HCT116 (cell line): ENCODE results near the gene WDR33. TPM values are rescaled to one million over a fixed set of nuclear protein-coding genes. Genes with fewer than 3 reads are reported as not detected.
"Not testable (repeated sequence)": the region's sequence is repeated elsewhere in the genome, so short reads cannot be mapped to it uniquely, and the experiment has no call there.

Experiments used
- ATAC-seq: fragments of 200-7000 bp; cut with Tn5 transposase; 2 replicates; pipeline ENCODE4 v1.9.1; 2020; ENCODE audit warnings: mild to moderate bottlenecking, moderate library complexity
- BruUV-seq: library from RNA; stranded (reverse); fragments of 400-500 nt; replicated peaks from 2 replicates; lab custom pipeline; 2021; lab: Mats Ljungman, UMichigan
- CTCF ChIA-PET: fragments of 300-600 bp; sonication (Branson Sonifier 250); formaldehyde crosslinking; loops from one replicate; lab custom pipeline; 2021; ENCODE audit warnings: antibody characterized with exemption; lab: Charles Lee
- POLR2A ChIA-PET: fragments of 300-600, 350-600 bp; sonication (Branson Sonifier 250); formaldehyde crosslinking; loops from one replicate; lab custom pipeline; 2021; ENCODE audit warnings: antibody characterized with exemption; lab: Charles Lee
- RAD21 ChIA-PET, 2 experiments: fragments of 300-600 bp; sonication (Branson Sonifier 250); formaldehyde crosslinking; loops; one replicate each; lab custom pipeline; 2023; ENCODE audit warnings: low total read pairs in 2 of 2; ENCODE audit not compliant: uncharacterized antibody in 2 of 2, unreplicated experiment in 2 of 2, low non-redundant PET in 1 of 2; lab: Charles Lee
- DNase-seq: peaks from one replicate; pipeline ENCODE4 v3.0.0-alpha.2; 2010; ENCODE audit warnings: low read depth, low spot score
- H2AFZ ChIP-seq: fragments of 200-600 bp; shearing (Covaris generic), sonication (generic); 2 replicates; pipeline ENCODE4 v1.6.1; 2017; ENCODE audit warnings: low read depth, mixed run types, mixed read lengths, antibody characterized with exemption, low read length; ENCODE audit not compliant: poor library complexity, severe bottlenecking
- H3K27ac ChIP-seq: 2 replicates; pipeline ENCODE4 v1.5.1; 2012; ENCODE audit warnings: low read depth, low read length
- H3K27me3 ChIP-seq: fragments of 200-600 bp; sonication (generic); 2 replicates; pipeline ENCODE4 v1.6.1; 2016; ENCODE audit warnings: mixed run types, low read length, mixed read lengths; ENCODE audit not compliant: insufficient read depth
- H3K36me3 ChIP-seq, 2 experiments: fragments of 200-500 bp in 1 of 2; fragments of 200-600 bp in 1 of 2; sonication (Bioruptor generic) in 1 of 2; sonication (generic) in 1 of 2; 2 replicates each; pipeline versions ENCODE4 v1.5.1 to v1.6.1; 2014 to 2016; ENCODE audit warnings: low read length in 2 of 2, inconsistent platforms in 1 of 2, mixed read lengths in 1 of 2, mixed run types in 1 of 2; ENCODE audit not compliant: insufficient read depth in 2 of 2, control insufficient read depth in 1 of 2
- H3K4me1 ChIP-seq, 2 experiments: fragments of 200-600 bp in 1 of 2; sonication (generic) in 1 of 2; 2 replicates each; pipeline versions ENCODE4 v1.5.1 to v1.6.1; 2012 to 2017; ENCODE audit warnings: low read length in 2 of 2, inconsistent platforms in 1 of 2, mild to moderate bottlenecking in 1 of 2, mixed read lengths in 1 of 2, mixed run types in 1 of 2, moderate library complexity in 1 of 2; ENCODE audit not compliant: insufficient read depth in 2 of 2, control insufficient read depth in 1 of 2
- H3K4me2 ChIP-seq: fragments of 200-600 bp; sonication (generic); 2 replicates; pipeline ENCODE4 v1.6.1; 2017; ENCODE audit warnings: mixed run types, low read length, mixed read lengths
- H3K4me3 ChIP-seq, 2 experiments: fragments of 200-600 bp in 1 of 2; sonication (generic) in 1 of 2; replicated peaks in 1 of 2; 2 replicates each; pipeline ENCODE4 v1.5.1; 2011 to 2016; ENCODE audit warnings: low read length in 2 of 2, control low read depth in 1 of 2, low read depth in 1 of 2, mild to moderate bottlenecking in 1 of 2, mixed read lengths in 1 of 2, mixed run types in 1 of 2
- H3K79me2 ChIP-seq: fragments of 200-600 bp; sonication (generic); 2 replicates; pipeline ENCODE4 v1.6.1; 2017; ENCODE audit warnings: mild to moderate bottlenecking, mixed run types, low read length, moderate library complexity, mixed read lengths; ENCODE audit not compliant: insufficient read depth
- H3K9ac ChIP-seq: fragments of 200-600 bp; sonication (generic); 2 replicates; pipeline ENCODE4 v1.6.1; 2016; ENCODE audit warnings: low read length, mixed read lengths
- H3K9me2 ChIP-seq: fragments of 200-600 bp; sonication (generic), shearing (Covaris generic); 2 replicates; pipeline ENCODE4 v1.6.1; 2017; ENCODE audit warnings: mixed run types, mild to moderate bottlenecking, moderate library complexity; ENCODE audit not compliant: insufficient read depth
- H3K9me3 ChIP-seq, 2 experiments: fragments of 200-500 bp in 1 of 2; fragments of 200-600 bp in 1 of 2; sonication (Bioruptor generic) in 1 of 2; sonication (generic) in 1 of 2; 2 replicates each; pipeline ENCODE4 v1.6.1; 2014 to 2017; ENCODE audit warnings: low read length in 2 of 2, mixed read lengths in 2 of 2, inconsistent platforms in 1 of 2, low read depth in 1 of 2, mild to moderate bottlenecking in 1 of 2, mixed run types in 1 of 2, moderate library complexity in 1 of 2; ENCODE audit not compliant: control insufficient read depth in 1 of 2, insufficient read depth in 1 of 2
- H4K20me1 ChIP-seq: fragments of 200-600 bp; sonication (generic), shearing (Covaris generic); 2 replicates; pipeline ENCODE4 v1.6.1; 2017; ENCODE audit warnings: mixed run types, mild to moderate bottlenecking, moderate library complexity; ENCODE audit not compliant: insufficient read depth
- CEBPB ChIP-seq: IDR thresholded peaks from 2 replicates; pipeline ENCODE4 v1.6.1; 2012; ENCODE audit warnings: low read depth
- EGR1 ChIP-seq: IDR thresholded peaks from 2 replicates; pipeline ENCODE4 v1.6.1; 2012; ENCODE audit warnings: low read depth
- ELF1 ChIP-seq: IDR thresholded peaks from 2 replicates; pipeline ENCODE4 v1.6.1; 2012; ENCODE audit warnings: low read depth, borderline replicate concordance
- EZH2phosphoT487 ChIP-seq: fragments of 200-600 bp; IDR thresholded peaks from 2 replicates; pipeline ENCODE4 v1.6.1; 2018; ENCODE audit warnings: antibody characterized with exemption, borderline replicate concordance
- POLR2AphosphoS5 ChIP-seq: IDR thresholded peaks from 2 replicates; pipeline ENCODE4 v1.6.1; 2011; ENCODE audit warnings: mild to moderate bottlenecking, low read depth, low read length, moderate library complexity
- ZNF274 ChIP-seq: fragments of 200-500 bp; sonication (Bioruptor generic); IDR thresholded peaks from 2 replicates; pipeline ENCODE4 v1.6.1; 2014; ENCODE audit warnings: mild to moderate bottlenecking, low read depth, low read length, inconsistent platforms
- intact Hi-C: fragments of 100-400 bp; cut with micrococcal nuclease; formaldehyde crosslinking; loops from 2 replicates; pipeline ENCODE4 v1.10.0; 2022
- total RNA-seq: library from RNA; stranded (reverse); gene quantifications from one replicate; pipeline ENCODE4 v1.2.1, GENCODE V29; 2021; ENCODE audit not compliant: unreplicated experiment
- TF ChIP-seq, protein P1 (sequence below): IDR thresholded peaks from 2 replicates; pipeline ENCODE4 v1.6.1; 2012; ENCODE audit warnings: low read depth

WDR33 gene
- total RNA-seq, 1 experiment from 2014 or later = 52.5 TPM

- H3K27me3 ChIP-seq = no peaks in the 10 kb centered on the region
- H3K9ac ChIP-seq = no peak overlapping the region
- H3K36me3 ChIP-seq = no peaks in the 10 kb centered on the region
- peaks cover 20% of the 10 kb centered on the region; the same call in 1 of the 2 replicates for H4K20me1 ChIP-seq
- H3K27ac ChIP-seq = no peak overlapping the region
- DNase-seq = no peak
- TF ChIP-seq, protein P1, sequence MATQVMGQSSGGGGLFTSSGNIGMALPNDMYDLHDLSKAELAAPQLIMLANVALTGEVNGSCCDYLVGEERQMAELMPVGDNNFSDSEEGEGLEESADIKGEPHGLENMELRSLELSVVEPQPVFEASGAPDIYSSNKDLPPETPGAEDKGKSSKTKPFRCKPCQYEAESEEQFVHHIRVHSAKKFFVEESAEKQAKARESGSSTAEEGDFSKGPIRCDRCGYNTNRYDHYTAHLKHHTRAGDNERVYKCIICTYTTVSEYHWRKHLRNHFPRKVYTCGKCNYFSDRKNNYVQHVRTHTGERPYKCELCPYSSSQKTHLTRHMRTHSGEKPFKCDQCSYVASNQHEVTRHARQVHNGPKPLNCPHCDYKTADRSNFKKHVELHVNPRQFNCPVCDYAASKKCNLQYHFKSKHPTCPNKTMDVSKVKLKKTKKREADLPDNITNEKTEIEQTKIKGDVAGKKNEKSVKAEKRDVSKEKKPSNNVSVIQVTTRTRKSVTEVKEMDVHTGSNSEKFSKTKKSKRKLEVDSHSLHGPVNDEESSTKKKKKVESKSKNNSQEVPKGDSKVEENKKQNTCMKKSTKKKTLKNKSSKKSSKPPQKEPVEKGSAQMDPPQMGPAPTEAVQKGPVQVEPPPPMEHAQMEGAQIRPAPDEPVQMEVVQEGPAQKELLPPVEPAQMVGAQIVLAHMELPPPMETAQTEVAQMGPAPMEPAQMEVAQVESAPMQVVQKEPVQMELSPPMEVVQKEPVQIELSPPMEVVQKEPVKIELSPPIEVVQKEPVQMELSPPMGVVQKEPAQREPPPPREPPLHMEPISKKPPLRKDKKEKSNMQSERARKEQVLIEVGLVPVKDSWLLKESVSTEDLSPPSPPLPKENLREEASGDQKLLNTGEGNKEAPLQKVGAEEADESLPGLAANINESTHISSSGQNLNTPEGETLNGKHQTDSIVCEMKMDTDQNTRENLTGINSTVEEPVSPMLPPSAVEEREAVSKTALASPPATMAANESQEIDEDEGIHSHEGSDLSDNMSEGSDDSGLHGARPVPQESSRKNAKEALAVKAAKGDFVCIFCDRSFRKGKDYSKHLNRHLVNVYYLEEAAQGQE = no peak
- TF ChIP-seq POLR2AphosphoS5 (no peak), ZNF274 (no peak), ELF1 (no peak), EGR1 (no peak), CEBPB (no peak), EZH2phosphoT487 (no peak)
- intact Hi-C loops = no loop called here
- no peak for ATAC-seq
- POLR2A ChIA-PET = no interaction called here
- H3K79me2 ChIP-seq = peaks cover 80% of the 10 kb centered on the region
- peak overlapping the region; percentile 10; the same call in 1 of the 2 replicates for H3K4me2 ChIP-seq
- CTCF ChIA-PET = no interaction called here
- no peak overlapping the region for H2AFZ ChIP-seq
- H3K9me3 ChIP-seq = no peaks in the 10 kb centered on the region
- RAD21 ChIA-PET = no interaction called here
- H3K9me2 ChIP-seq = no peaks in the 10 kb centered on the region
- no TSS peak for BruUV-seq
- H3K4me3 ChIP-seq = no peak overlapping the region
- H3K4me1 ChIP-seq = peaks cover 9 to 24% of the 10 kb centered on the region in 2 experiments; a peak in 3 of 4 replicates
Observed at GRCh38 chr2:127807678-127808353, 3.2 kb downstream of the WDR33 start.

DNA sequence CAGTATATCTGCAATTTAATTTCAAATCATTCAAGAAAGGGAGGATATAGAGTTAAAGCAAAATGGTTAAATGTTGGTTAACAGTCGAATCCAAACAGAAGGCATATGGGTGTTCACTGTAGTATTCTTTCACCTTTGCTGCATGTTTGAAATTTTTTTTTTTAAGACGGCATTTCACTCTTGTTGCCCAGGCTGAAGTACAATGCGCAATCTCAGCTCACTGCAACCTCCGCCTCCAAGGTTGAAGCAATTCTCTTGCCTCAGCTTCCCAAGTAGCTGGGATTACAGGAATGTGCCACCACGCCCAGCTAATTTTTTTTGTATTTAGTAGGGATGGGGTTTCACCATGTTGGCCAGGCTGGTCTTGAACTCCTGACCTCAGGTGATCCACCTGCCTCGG lies 4.1 kb downstream of the WDR33 start:
- CTCF ChIA-PET = not testable (repeated sequence)

More for the DNA sequence above, 4.1 kb downstream of the WDR33 start:
- H3K4me3 ChIP-seq, H3K27ac ChIP-seq, intact Hi-C loops, POLR2A ChIA-PET, H3K9me2 ChIP-seq, H3K27me3 ChIP-seq, ATAC-seq, H2AFZ ChIP-seq, H3K4me2 ChIP-seq, H3K9ac ChIP-seq, H3K9me3 ChIP-seq, DNase-seq, H3K36me3 ChIP-seq, RAD21 ChIA-PET, BruUV-seq: not testable (repeated sequence)
- peaks cover 9 to 24% of the 10 kb centered on the region in 2 experiments; a peak in 3 of 4 replicates for H3K4me1 ChIP-seq
- peaks cover 90% of the 10 kb centered on the region for H3K79me2 ChIP-seq
- peaks cover 29% of the 10 kb centered on the region; the same call in 1 of the 2 replicates for H4K20me1 ChIP-seq
